Measurements from ENCODE around the gene TEKT3. TPM values are rescaled to one million over a fixed set of nuclear protein-coding genes. Genes with fewer than 3 reads are reported as not detected.

TEKT3 gene
- total and polyA plus RNA-seq, 9 donors = 1.0 to 2.7 (median 1.1) TPM

DNA sequence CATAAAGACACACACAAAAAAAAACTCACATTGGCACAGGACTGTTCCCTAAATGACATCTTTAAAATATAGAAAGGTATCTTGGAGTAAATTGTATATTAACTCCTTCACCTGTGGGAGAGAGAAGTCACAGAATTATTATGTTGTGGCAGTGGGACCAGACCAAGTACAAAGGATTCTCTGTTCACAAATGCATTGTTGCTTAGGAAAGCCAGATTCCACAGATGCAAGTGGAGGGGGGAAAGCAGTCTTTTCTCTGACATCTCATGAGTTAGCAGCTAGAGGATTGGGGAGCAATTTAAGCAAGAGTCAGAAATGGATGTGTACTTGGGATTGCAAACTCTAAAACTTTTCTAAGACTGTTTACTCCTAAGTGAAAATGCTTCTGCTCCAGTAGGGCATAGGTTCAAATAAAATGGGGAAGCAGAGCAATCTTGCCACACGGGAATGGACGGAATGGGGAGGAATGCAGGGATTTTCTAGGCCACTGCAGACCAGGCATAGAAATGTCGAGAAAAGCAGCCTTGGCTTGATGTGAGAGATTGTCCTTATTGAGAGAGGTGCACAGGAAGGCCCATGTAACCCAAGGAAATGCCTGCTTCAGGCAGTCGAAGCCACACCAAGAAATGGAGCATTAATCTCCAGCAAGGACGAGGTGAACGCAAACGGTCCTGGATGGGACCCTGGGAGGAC, 72.2 kb downstream of the TEKT3 start:
- peaks cover 36% of the 10 kb centered on the region for H3K4me1 ChIP-seq (ENCODE audit: control insufficient read depth, insufficient read depth, low read length)
- H3K27me3 ChIP-seq (ENCODE audit: control insufficient read depth, insufficient read depth, low read length) = no peaks in the 10 kb centered on the region
- 17% methylated on average over 7 of the region's 7 CpGs for WGBS (ENCODE audit: insufficient coverage)
- DNase-seq = no peak
- peak overlapping the region; percentile 1 for H3K27ac ChIP-seq (ENCODE audit: low read length)
- H3K9me3 ChIP-seq (replicated peaks; ENCODE audit: control insufficient read depth, low read depth, low read length) = no peaks in the 10 kb centered on the region
- no peak overlapping the region for H3K4me3 ChIP-seq (ENCODE audit: low read length)
- no peaks in the 10 kb centered on the region for H3K36me3 ChIP-seq (ENCODE audit: control insufficient read depth, insufficient read depth, low read length)

- peak overlapping the region; percentile 1 for H3K27ac ChIP-seq (ENCODE audit: low read length)
- DNase-seq = peak; percentile 95
- no peak overlapping the region for H3K4me3 ChIP-seq (ENCODE audit: low read length)
Measured at GRCh38 chr17:15268461-15268860, 72.9 kb downstream of the TEKT3 start.

DNA sequence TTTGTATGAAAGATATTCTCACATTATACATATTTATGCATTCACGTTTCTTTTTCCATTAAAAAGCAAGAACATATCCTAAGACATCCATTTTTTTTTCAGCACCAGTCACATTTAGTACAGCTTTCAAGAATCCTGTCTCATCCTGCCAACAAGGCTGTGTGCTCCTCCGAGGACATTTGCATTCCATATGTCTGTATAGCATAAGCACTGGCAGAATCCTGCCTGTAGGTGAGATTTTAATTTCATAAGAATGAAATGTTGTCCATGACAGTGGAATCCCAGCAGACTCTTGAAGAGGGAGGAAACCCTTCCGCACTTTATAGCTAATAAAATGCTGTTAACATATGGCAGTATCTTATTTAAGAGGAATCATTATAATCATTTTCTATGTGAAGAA, 73.4 kb downstream of the TEKT3 start:
- H3K4me3 ChIP-seq (ENCODE audit: low read length) = no peak overlapping the region
- peaks cover under 1% of the 10 kb centered on the region for H3K27me3 ChIP-seq (ENCODE audit: control insufficient read depth, insufficient read depth, low read length)
- no peaks in the 10 kb centered on the region for H3K36me3 ChIP-seq (ENCODE audit: control insufficient read depth, insufficient read depth, low read length)
- peak overlapping the region; percentile 1 for H3K27ac ChIP-seq (ENCODE audit: low read length)
- DNase-seq = peak; percentile 75
- no peaks in the 10 kb centered on the region for H3K9me3 ChIP-seq (replicated peaks; ENCODE audit: control insufficient read depth, low read depth, low read length)
- H3K4me1 ChIP-seq (ENCODE audit: control insufficient read depth, insufficient read depth, low read length) = peaks cover 40% of the 10 kb centered on the region
- no CpG with 5 or more reads among the region's 3 CpGs for WGBS (ENCODE audit: insufficient coverage)

More at GRCh38 chr17:15268461-15268860, 72.9 kb downstream of the TEKT3 start:
- Histone ChIP-seq H3K27me3 (ENCODE audit: control insufficient read depth, insufficient read depth, low read length) (no peaks in the 10 kb centered on the region), H3K9me3 (replicated peaks; ENCODE audit: control insufficient read depth, low read depth, low read length) (no peaks in the 10 kb centered on the region), H3K36me3 (ENCODE audit: control insufficient read depth, insufficient read depth, low read length) (no peaks in the 10 kb centered on the region), H3K4me1 (ENCODE audit: control insufficient read depth, insufficient read depth, low read length) (peaks cover 36% of the 10 kb centered on the region)
- WGBS (ENCODE audit: insufficient coverage) = 11% methylated on average over 1 of the region's 1 CpG

- 64% methylated on average over 8 of the region's 13 CpGs for WGBS (ENCODE audit: insufficient coverage)
- no peak for DNase-seq
- Histone ChIP-seq H3K4me3 (ENCODE audit: low read length) (no peak overlapping the region), H3K4me1 (ENCODE audit: control insufficient read depth, insufficient read depth, low read length) (peaks cover 43% of the 10 kb centered on the region), H3K36me3 (ENCODE audit: control insufficient read depth, insufficient read depth, low read length) (no peaks in the 10 kb centered on the region), H3K27me3 (ENCODE audit: control insufficient read depth, insufficient read depth, low read length) (peaks cover 7% of the 10 kb centered on the region), H3K9me3 (replicated peaks; ENCODE audit: control insufficient read depth, low read depth, low read length) (no peaks in the 10 kb centered on the region), H3K27ac (ENCODE audit: low read length) (no peak overlapping the region)
Measured at GRCh38 chr17:15266325-15267125, 74.9 kb downstream of the TEKT3 start.

GRCh38 chr17:15265131-15265530, 76.3 kb downstream of the TEKT3 start, which contains the start of gene PMP22:
Gene PMP22, minus strand, starts transcription at chr17:15265326. Its CDS starts 4,599 bp downstream, at chr17:15260727.
- Histone ChIP-seq H3K4me3 (ENCODE audit: low read length) (peak within 1 kb of the TSS; percentile 26), H3K9me3 (replicated peaks; ENCODE audit: control insufficient read depth, low read depth, low read length) (no peaks in the 10 kb centered on the region), H3K36me3 (ENCODE audit: control insufficient read depth, insufficient read depth, low read length) (no peaks in the 10 kb centered on the region), H3K27ac (ENCODE audit: low read length) (no peak within 1 kb of the TSS), H3K4me1 (ENCODE audit: control insufficient read depth, insufficient read depth, low read length) (peaks cover 45% of the 10 kb centered on the region), H3K27me3 (ENCODE audit: control insufficient read depth, insufficient read depth, low read length) (peaks cover 7% of the 10 kb centered on the region)
- 24% methylated on average over 6 of the region's 6 CpGs for WGBS (ENCODE audit: insufficient coverage)
- DNase-seq = peak; percentile 93

- peak overlapping the region; percentile 26 for H3K4me3 ChIP-seq (ENCODE audit: low read length)
- H3K27me3 ChIP-seq (ENCODE audit: control insufficient read depth, insufficient read depth, low read length) = peaks cover 7% of the 10 kb centered on the region
- H3K36me3 ChIP-seq (ENCODE audit: control insufficient read depth, insufficient read depth, low read length) = peaks cover 2% of the 10 kb centered on the region
- 51% methylated on average over 2 of the region's 2 CpGs for WGBS (ENCODE audit: insufficient coverage)
- peaks cover 49% of the 10 kb centered on the region for H3K4me1 ChIP-seq (ENCODE audit: control insufficient read depth, insufficient read depth, low read length)
- no peaks in the 10 kb centered on the region for H3K9me3 ChIP-seq (replicated peaks; ENCODE audit: control insufficient read depth, low read depth, low read length)
- H3K27ac ChIP-seq (ENCODE audit: low read length) = no peak overlapping the region
- no peak for DNase-seq
Measured at GRCh38 chr17:15264542-15264941, 76.9 kb downstream of the TEKT3 start.

- Histone ChIP-seq H3K4me3 (ENCODE audit: low read length) (no peak overlapping the region), H3K4me1 (ENCODE audit: control insufficient read depth, insufficient read depth, low read length) (peaks cover 55% of the 10 kb centered on the region)
Measured at GRCh38 chr17:15263680-15264079, 77.7 kb downstream of the TEKT3 start.

DNA sequence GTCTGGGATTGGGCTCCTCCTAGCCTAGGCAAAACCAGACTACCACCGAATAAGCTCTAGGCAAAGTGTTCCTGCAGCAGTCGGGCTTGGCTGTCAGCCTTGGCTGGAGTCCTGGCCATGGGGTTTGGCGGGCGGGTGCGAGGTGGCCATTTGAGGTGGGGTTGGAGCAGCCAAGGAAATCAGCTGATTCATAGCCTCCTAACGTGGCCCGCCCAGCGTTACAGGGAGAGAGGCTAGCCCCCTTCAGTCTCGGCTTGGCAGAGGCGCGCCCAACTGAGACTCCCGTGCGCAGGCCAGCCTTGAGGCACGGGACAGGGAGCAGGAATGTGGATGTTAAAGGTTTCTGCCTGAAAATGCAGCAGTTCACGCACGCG, 78.2 kb downstream of the TEKT3 start:
- peak; percentile 93 for DNase-seq
- Histone ChIP-seq H3K27me3 (ENCODE audit: control insufficient read depth, insufficient read depth, low read length) (peaks cover 7% of the 10 kb centered on the region), H3K36me3 (ENCODE audit: control insufficient read depth, insufficient read depth, low read length) (peaks cover 14% of the 10 kb centered on the region), H3K4me1 (ENCODE audit: control insufficient read depth, insufficient read depth, low read length) (peaks cover 55% of the 10 kb centered on the region), H3K27ac (ENCODE audit: low read length) (peak overlapping the region; percentile 99), H3K9me3 (replicated peaks; ENCODE audit: control insufficient read depth, low read depth, low read length) (no peaks in the 10 kb centered on the region), H3K4me3 (ENCODE audit: low read length) (peak overlapping the region; percentile 87)
- 0% methylated on average over 7 of the region's 17 CpGs for WGBS (ENCODE audit: insufficient coverage)

More at GRCh38 chr17:15263680-15264079, 77.7 kb downstream of the TEKT3 start:
- WGBS (ENCODE audit: insufficient coverage) = no CpG with 5 or more reads among the region's 3 CpGs
- Histone ChIP-seq H3K27me3 (ENCODE audit: control insufficient read depth, insufficient read depth, low read length) (peaks cover 7% of the 10 kb centered on the region), H3K36me3 (ENCODE audit: control insufficient read depth, insufficient read depth, low read length) (peaks cover 9% of the 10 kb centered on the region), H3K27ac (ENCODE audit: low read length) (peak overlapping the region; percentile 99), H3K9me3 (replicated peaks; ENCODE audit: control insufficient read depth, low read depth, low read length) (no peaks in the 10 kb centered on the region)
- DNase-seq = no peak

DNA sequence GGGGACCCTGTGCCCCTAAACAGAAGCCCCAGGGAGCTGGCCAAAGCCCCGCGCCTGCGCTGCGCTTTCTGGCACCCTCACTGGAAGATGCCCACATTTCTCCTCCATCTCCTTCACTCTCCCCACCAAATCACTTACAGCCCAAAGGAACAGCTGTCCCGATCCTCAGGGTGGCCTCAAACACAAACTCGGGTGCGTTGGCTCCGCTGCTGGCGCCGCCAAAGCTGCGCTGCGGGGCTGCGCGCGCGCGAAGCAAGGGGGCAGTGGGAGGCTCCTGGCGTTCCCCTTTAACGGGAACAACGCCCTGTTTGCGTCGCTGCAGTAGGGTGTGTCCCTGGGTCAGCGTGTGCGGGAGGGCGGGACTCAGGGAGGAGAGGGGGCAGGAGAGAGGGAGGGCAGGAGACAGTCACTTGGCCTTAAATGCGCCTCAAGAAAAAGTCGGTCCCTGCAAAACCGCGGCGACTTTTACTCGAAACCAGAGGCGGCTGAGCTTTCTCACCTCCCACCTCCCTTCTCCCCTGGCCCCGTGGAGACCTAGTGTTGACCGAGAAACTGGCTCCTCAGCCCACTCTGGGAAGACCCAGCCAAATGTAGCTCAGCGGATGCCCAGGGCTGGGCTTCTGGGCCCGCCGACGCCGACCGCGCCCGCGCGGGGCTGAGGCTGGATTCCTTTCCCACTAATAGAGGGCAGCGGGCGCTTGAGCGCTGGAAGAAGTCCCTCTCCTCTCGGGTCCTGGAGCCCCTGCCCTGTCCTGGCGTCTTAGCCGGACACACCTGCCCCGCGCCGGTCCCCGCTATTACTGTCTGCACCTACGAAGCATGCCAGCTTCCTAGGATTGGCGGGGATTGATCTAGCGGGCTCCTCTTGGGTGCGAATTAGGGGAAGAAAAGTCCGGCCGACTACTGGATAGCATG, 78.8 kb downstream of the TEKT3 start:
- under 1% methylated on average over 50 of the region's 60 CpGs for WGBS (ENCODE audit: insufficient coverage)
- peak overlapping the region; percentile 99 for H3K27ac ChIP-seq (ENCODE audit: low read length)
- H3K27me3 ChIP-seq (ENCODE audit: control insufficient read depth, insufficient read depth, low read length) = peaks cover 7% of the 10 kb centered on the region
- H3K9me3 ChIP-seq (replicated peaks; ENCODE audit: control insufficient read depth, low read depth, low read length) = no peaks in the 10 kb centered on the region
- H3K4me1 ChIP-seq (ENCODE audit: control insufficient read depth, insufficient read depth, low read length) = peaks cover 59% of the 10 kb centered on the region
- H3K4me3 ChIP-seq (ENCODE audit: low read length) = peak overlapping the region; percentile 87
- DNase-seq = peak; percentile 98
- peaks cover 20% of the 10 kb centered on the region for H3K36me3 ChIP-seq (ENCODE audit: control insufficient read depth, insufficient read depth, low read length)

Data from muscle of leg (tissue), 11 donors.